ENCODE measurements around the gene SKOR2.

- no peak for TF ChIP-seq POLR2A (IDR thresholded peaks at IDR 0.05; ENCODE audit: borderline replicate concordance, extremely low read depth, insufficient read depth, insufficient read length)
- no peak for TF ChIP-seq YY1 (IDR thresholded peaks at IDR 0.05; ENCODE audit: extremely low read depth, insufficient replicate concordance, low read depth, low read length)
- no peak for TF ChIP-seq CTCF (IDR thresholded peaks at IDR 0.05 in 2 of 3, conservative IDR thresholded peaks at IDR 0.05 in 1 of 3; ENCODE audit: borderline replicate concordance in 1 of 3, insufficient read depth in 1 of 3, low read depth in 2 of 3, low read length in 2 of 3)
- no peak for TF ChIP-seq FOSL1 (IDR thresholded peaks at IDR 0.05; ENCODE audit: low read depth)
- no peak for TF ChIP-seq EGR1 (IDR thresholded peaks at IDR 0.05; ENCODE audit: low read depth)
- TF ChIP-seq ZFX (IDR thresholded peaks at IDR 0.05), result no peak
- TF ChIP-seq CEBPB (IDR thresholded peaks at IDR 0.05; ENCODE audit: low read depth), result no peak
- no peak for TF ChIP-seq EZH2 (IDR thresholded peaks at IDR 0.05)
- no peak for TF ChIP-seq POLR2AphosphoS5 (IDR thresholded peaks at IDR 0.05; ENCODE audit: low read depth, low read length)
- no peak for TF ChIP-seq CBX3 (IDR thresholded peaks at IDR 0.05; ENCODE audit: low read depth)
- TF ChIP-seq ZNF274 (IDR thresholded peaks at IDR 0.05; ENCODE audit: low read depth, low read length), result no peak
Observed at GRCh38 chr18:47163241-47163640, 88.2 kb downstream of the SKOR2 start.

All from HCT116 (cell line).